ENCODE data around the gene LCE2A. TPM values are rescaled to one million over a fixed set of nuclear protein-coding genes. Genes with fewer than 3 reads are reported as not detected.

The LCE2A gene
- polyA plus RNA-seq, 1 donor (not counting 4 experiments of a cell fraction or from before 2014, with no cell fraction given), result 0.16 TPM

DNA sequence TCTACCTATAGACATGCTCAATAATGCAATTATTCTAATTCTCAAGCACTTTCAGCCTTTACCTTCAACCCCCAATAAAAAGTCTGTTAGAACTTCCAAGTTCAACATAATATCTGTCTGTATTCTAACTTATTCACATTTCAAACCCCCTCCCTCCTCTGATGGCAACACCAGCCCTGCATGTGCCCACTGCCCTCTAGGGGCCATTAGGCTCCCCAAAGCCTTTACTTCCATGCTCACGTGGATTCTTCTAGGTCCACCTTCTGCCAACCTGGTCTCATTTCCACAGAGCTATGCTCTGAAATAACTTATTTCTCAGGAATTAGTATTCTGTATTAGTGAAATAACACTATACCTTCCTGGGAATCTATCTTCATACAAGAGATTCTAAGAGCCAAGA, 37.5 kb downstream of the LCE2A start:
- Histone ChIP-seq H3K27me3 (ENCODE audit: control insufficient read depth, extremely low read depth, insufficient read depth, low read length) (no peaks in the 10 kb centered on the region), H3K9ac (ENCODE audit: control insufficient read depth, extremely low read depth, insufficient read depth, low read length) (no peak overlapping the region), H3K4me2 (ENCODE audit: control insufficient read depth, extremely low read depth, insufficient read depth, low read depth, low read length) (no peak overlapping the region), H3K4me3 (ENCODE audit: control insufficient read depth in 2 of 3, extremely low read depth in 1 of 3, insufficient read depth in 2 of 3, low read depth in 1 of 3, low read length in 3 of 3) (no peak overlapping the region), H3K9me3 (ENCODE audit: control insufficient read depth, low read depth, low read length) (no peaks in the 10 kb centered on the region), H4K20me1 (ENCODE audit: control insufficient read depth, extremely low read depth, insufficient read depth, low read length) (no peaks in the 10 kb centered on the region), H2AFZ (ENCODE audit: control insufficient read depth, low read length) (no peak overlapping the region), H3K4me1 (ENCODE audit: control insufficient read depth, extremely low read depth, insufficient read depth, low read length) (peaks cover 14% of the 10 kb centered on the region), H3K27ac (ENCODE audit: control insufficient read depth, insufficient read depth, low read length) (no peak overlapping the region), H3K36me3 (ENCODE audit: control insufficient read depth in 2 of 2, extremely low read depth in 1 of 2, insufficient read depth in 2 of 2, low read length in 2 of 2) (no peaks in the 10 kb centered on the region), H3K9me1 (ENCODE audit: control insufficient read depth, extremely low read depth, insufficient read depth, low read length) (no peaks in the 10 kb centered on the region), H3K79me2 (ENCODE audit: control insufficient read depth, insufficient read depth, low read length) (no peaks in the 10 kb centered on the region)
- dilution Hi-C loops (cut with MboI; ENCODE audit: extremely low pct_ligation_motif_present, low sequenced_read_pairs), result no loop called here
- FAIRE-seq, result peak; percentile 43
- DNase-seq (ENCODE audit: low read depth, low spot score), result no peak
- TF ChIP-seq, protein P1, sequence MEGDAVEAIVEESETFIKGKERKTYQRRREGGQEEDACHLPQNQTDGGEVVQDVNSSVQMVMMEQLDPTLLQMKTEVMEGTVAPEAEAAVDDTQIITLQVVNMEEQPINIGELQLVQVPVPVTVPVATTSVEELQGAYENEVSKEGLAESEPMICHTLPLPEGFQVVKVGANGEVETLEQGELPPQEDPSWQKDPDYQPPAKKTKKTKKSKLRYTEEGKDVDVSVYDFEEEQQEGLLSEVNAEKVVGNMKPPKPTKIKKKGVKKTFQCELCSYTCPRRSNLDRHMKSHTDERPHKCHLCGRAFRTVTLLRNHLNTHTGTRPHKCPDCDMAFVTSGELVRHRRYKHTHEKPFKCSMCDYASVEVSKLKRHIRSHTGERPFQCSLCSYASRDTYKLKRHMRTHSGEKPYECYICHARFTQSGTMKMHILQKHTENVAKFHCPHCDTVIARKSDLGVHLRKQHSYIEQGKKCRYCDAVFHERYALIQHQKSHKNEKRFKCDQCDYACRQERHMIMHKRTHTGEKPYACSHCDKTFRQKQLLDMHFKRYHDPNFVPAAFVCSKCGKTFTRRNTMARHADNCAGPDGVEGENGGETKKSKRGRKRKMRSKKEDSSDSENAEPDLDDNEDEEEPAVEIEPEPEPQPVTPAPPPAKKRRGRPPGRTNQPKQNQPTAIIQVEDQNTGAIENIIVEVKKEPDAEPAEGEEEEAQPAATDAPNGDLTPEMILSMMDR (optimal IDR thresholded peaks at IDR 0.05 in 1 of 3, IDR thresholded peaks at IDR 0.05 in 1 of 3, conservative IDR thresholded peaks at IDR 0.05 in 1 of 3; ENCODE audit: extremely low read depth in 1 of 3, insufficient read depth in 2 of 3, low read length in 3 of 3), result peak; percentile 61 to 82 (median 71)
- no peak for TF ChIP-seq EZH2 (IDR thresholded peaks at IDR 0.05; ENCODE audit: low read length)

DNA sequence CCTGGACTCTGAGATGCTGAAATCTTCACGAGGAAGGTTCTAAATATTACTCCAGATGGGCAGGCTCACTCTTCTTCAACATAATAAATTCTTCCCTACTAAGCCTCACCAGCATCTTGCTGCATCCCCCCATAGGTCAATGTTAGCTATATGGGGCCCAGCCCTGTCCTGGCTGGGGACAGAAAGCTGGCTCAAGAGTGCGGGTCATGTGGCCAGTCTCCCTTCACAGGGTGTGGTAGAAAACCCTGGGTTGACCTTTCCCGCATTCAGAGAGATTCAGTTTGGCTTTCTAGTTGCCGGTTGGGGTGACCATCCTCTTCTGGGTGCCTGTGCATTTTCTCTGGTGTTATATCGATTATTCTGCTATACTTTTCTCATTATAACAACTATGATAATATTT, 39.9 kb downstream of the LCE2A start:
- H3K27ac ChIP-seq (ENCODE audit: control insufficient read depth, insufficient read depth, low read length), result no peak overlapping the region
- no peaks in the 10 kb centered on the region for H3K9me3 ChIP-seq (ENCODE audit: control insufficient read depth, low read depth, low read length)
- H3K9me1 ChIP-seq (ENCODE audit: control insufficient read depth, extremely low read depth, insufficient read depth, low read length), result no peaks in the 10 kb centered on the region
- H2AFZ ChIP-seq (ENCODE audit: control insufficient read depth, low read length), result no peak overlapping the region
- dilution Hi-C loops (cut with MboI; ENCODE audit: extremely low pct_ligation_motif_present, low sequenced_read_pairs), result no loop called here
- no peaks in the 10 kb centered on the region for H3K36me3 ChIP-seq (ENCODE audit: control insufficient read depth in 2 of 2, extremely low read depth in 1 of 2, insufficient read depth in 2 of 2, low read length in 2 of 2)
- H3K4me3 ChIP-seq (ENCODE audit: control insufficient read depth in 2 of 3, extremely low read depth in 1 of 3, insufficient read depth in 2 of 3, low read depth in 1 of 3, low read length in 3 of 3), result no peak overlapping the region
- H3K9ac ChIP-seq (ENCODE audit: control insufficient read depth, extremely low read depth, insufficient read depth, low read length), result no peak overlapping the region
- H4K20me1 ChIP-seq (ENCODE audit: control insufficient read depth, extremely low read depth, insufficient read depth, low read length), result no peaks in the 10 kb centered on the region
- DNase-seq (ENCODE audit: low read depth, low spot score), result no peak
- FAIRE-seq, result no peak
- TF ChIP-seq, protein P1 (optimal IDR thresholded peaks at IDR 0.05 in 1 of 3, IDR thresholded peaks at IDR 0.05 in 1 of 3, conservative IDR thresholded peaks at IDR 0.05 in 1 of 3; ENCODE audit: extremely low read depth in 1 of 3, insufficient read depth in 2 of 3, low read length in 3 of 3), result no peak
- TF ChIP-seq EZH2 (IDR thresholded peaks at IDR 0.05; ENCODE audit: low read length), result no peak
- no peaks in the 10 kb centered on the region for H3K27me3 ChIP-seq (ENCODE audit: control insufficient read depth, extremely low read depth, insufficient read depth, low read length)
- no peaks in the 10 kb centered on the region for H3K79me2 ChIP-seq (ENCODE audit: control insufficient read depth, insufficient read depth, low read length)
- H3K4me2 ChIP-seq (ENCODE audit: control insufficient read depth, extremely low read depth, insufficient read depth, low read depth, low read length), result no peak overlapping the region
- peaks cover 19% of the 10 kb centered on the region for H3K4me1 ChIP-seq (ENCODE audit: control insufficient read depth, extremely low read depth, insufficient read depth, low read length)
